ENCODE results near the gene LEFTY1. TPM values are rescaled to one million over a fixed set of nuclear protein-coding genes. Genes with fewer than 3 reads are reported as not detected.
A peak's percentile ranks its signal among the peaks of the same experiment; 100 is the strongest.

Gene LEFTY1
- total and polyA plus RNA-seq, 2 of the 13 experiments (the other 11 are each of a cell fraction or from before 2014, with no cell fraction given): 0.29 to 0.79 TPM

- TF ChIP-seq ZFP90 (CRISPR knock-in tag; IDR thresholded peaks at IDR 0.05; ENCODE audit: borderline replicate concordance) (no peak), ZNF441 (CRISPR knock-in tag; IDR thresholded peaks at IDR 0.05; ENCODE audit: borderline replicate concordance) (no peak), ZHX2 (IDR thresholded peaks at IDR 0.05; ENCODE audit: low read depth) (no peak), ZHX2 (CRISPR knock-in tag; IDR thresholded peaks at IDR 0.05; ENCODE audit: borderline replicate concordance) (no peak), MED8 (CRISPR knock-in tag; IDR thresholded peaks at IDR 0.05; ENCODE audit: insufficient replicate concordance) (no peak), ZMYM3 (CRISPR knock-in tag; IDR thresholded peaks at IDR 0.05) (peak; percentile 28; the same call in 1 of the 2 replicates), SRSF9 (IDR thresholded peaks at IDR 0.05; ENCODE audit: borderline replicate concordance, insufficient read depth, low read depth, low read length, poor library complexity, severe bottlenecking) (no peak), MAFK (conservative IDR thresholded peaks at IDR 0.05 in 1 of 2, IDR thresholded peaks at IDR 0.05 in 1 of 2; ENCODE audit: low read length in 2 of 2) (no peak), IKZF4 (CRISPR knock-in tag; IDR thresholded peaks at IDR 0.05; ENCODE audit: borderline replicate concordance, low read depth, not compliant biosample characterization) (no peak), ZNF691 (CRISPR knock-in tag; IDR thresholded peaks at IDR 0.05; ENCODE audit: borderline replicate concordance, low read depth) (peak; percentile 92), PITX1 (CRISPR knock-in tag; IDR thresholded peaks at IDR 0.05) (no peak), MYNN (CRISPR knock-in tag; IDR thresholded peaks at IDR 0.05; ENCODE audit: low read depth) (no peak), ZNF558 (CRISPR knock-in tag; IDR thresholded peaks at IDR 0.05; ENCODE audit: borderline replicate concordance) (no peak), ZSCAN12 (CRISPR knock-in tag; IDR thresholded peaks at IDR 0.05) (no peak), NFE2 (CRISPR knock-in tag; IDR thresholded peaks at IDR 0.05) (no peak), ZNF704 (CRISPR knock-in tag; IDR thresholded peaks at IDR 0.05; ENCODE audit: borderline replicate concordance) (no peak), GPBP1L1 (CRISPR knock-in tag; IDR thresholded peaks at IDR 0.05) (no peak), ZFP82 (CRISPR knock-in tag; IDR thresholded peaks at IDR 0.05; ENCODE audit: borderline replicate concordance) (no peak), FOXA3 (CRISPR knock-in tag; IDR thresholded peaks at IDR 0.05) (0 out of 2 replicates have a peak, but pooled peaks have one; percentile 7)
Observed at GRCh38 chr1:225897595-225898514, 8.9 kb upstream of the LEFTY1 start (continued).
